ENCODE data around the gene PCDHGA5.

Gene PCDHGA5

DNA sequence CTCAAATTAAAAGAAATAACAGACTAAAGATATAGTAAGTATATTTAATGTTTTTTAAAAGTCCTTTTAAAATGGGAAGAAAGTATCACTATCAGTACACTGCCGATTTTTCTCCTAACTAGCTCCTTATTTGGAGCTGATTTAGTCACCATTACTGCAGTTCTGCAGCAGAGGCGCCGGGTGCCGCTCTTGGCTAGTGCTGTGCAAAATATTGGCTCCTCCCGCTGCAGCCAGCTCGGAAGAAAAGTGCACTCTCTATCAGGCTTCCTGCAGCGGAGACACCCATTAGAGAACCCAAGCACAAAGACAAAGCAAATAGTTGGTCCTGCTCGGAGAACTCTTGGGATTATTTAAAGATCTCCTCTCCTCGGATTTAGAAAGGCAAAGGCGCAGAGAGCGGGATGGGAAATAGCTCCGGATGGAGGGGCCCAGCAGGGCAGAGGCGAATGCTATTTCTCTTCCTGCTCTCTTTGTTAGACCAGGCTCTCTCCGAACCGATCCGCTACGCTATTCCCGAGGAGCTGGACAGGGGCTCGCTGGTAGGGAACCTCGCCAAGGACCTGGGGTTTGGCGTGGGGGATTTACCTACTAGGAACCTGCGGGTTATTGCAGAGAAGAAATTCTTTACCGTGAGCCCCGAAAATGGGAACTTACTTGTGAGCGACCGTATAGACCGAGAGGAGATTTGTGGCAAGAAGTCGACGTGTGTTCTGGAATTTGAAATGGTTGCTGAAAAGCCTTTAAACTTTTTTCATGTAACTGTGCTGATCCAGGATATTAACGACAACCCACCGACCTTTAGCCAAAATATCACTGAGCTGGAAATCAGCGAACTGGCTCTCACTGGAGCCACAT is 6.3 kb downstream of the PCDHGA5 start, which contains the start of gene PCDHGB3:
TSS of gene PCDHGB3 (plus strand) at position 249 of the 855 bp plus-strand sequence. CDS start at position 402, 153 bp downstream.
- no peaks in the 10 kb centered on the region for H3K79me2 ChIP-seq (ENCODE audit: low read length)
- no peaks in the 10 kb centered on the region for H4K20me1 ChIP-seq (ENCODE audit: insufficient read depth, low read length)
- H3K36me3 ChIP-seq (replicated peaks; ENCODE audit: low read depth, low read length) = no peaks in the 10 kb centered on the region
- H3K4me3 ChIP-seq (ENCODE audit: low read length) = peak within 1 kb of the TSS; percentile 76
- H3K4me1 ChIP-seq (ENCODE audit: low read length) = no peaks in the 10 kb centered on the region
- TF ChIP-seq, protein P1, sequence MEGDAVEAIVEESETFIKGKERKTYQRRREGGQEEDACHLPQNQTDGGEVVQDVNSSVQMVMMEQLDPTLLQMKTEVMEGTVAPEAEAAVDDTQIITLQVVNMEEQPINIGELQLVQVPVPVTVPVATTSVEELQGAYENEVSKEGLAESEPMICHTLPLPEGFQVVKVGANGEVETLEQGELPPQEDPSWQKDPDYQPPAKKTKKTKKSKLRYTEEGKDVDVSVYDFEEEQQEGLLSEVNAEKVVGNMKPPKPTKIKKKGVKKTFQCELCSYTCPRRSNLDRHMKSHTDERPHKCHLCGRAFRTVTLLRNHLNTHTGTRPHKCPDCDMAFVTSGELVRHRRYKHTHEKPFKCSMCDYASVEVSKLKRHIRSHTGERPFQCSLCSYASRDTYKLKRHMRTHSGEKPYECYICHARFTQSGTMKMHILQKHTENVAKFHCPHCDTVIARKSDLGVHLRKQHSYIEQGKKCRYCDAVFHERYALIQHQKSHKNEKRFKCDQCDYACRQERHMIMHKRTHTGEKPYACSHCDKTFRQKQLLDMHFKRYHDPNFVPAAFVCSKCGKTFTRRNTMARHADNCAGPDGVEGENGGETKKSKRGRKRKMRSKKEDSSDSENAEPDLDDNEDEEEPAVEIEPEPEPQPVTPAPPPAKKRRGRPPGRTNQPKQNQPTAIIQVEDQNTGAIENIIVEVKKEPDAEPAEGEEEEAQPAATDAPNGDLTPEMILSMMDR (IDR thresholded peaks at IDR 0.05; ENCODE audit: low read depth, low read length) = peak; percentile 52
- TF ChIP-seq EZH2phosphoT487 (IDR thresholded peaks at IDR 0.05; ENCODE audit: low read depth) = no peak
- H3K4me2 ChIP-seq (ENCODE audit: low read length) = peak within 1 kb of the TSS; percentile 77
- peak within 1 kb of the TSS; percentile 91 for H2AFZ ChIP-seq (ENCODE audit: low read depth, low read length)
- H3K27me3 ChIP-seq (ENCODE audit: low read depth, low read length) = no peaks in the 10 kb centered on the region
- H3K27ac ChIP-seq (ENCODE audit: low read length) = no peak within 1 kb of the TSS
- H3K9ac ChIP-seq (ENCODE audit: low read length) = peak within 1 kb of the TSS; percentile 57
- H3K9me3 ChIP-seq (ENCODE audit: insufficient read depth, low read length) = no peaks in the 10 kb centered on the region

DNA sequence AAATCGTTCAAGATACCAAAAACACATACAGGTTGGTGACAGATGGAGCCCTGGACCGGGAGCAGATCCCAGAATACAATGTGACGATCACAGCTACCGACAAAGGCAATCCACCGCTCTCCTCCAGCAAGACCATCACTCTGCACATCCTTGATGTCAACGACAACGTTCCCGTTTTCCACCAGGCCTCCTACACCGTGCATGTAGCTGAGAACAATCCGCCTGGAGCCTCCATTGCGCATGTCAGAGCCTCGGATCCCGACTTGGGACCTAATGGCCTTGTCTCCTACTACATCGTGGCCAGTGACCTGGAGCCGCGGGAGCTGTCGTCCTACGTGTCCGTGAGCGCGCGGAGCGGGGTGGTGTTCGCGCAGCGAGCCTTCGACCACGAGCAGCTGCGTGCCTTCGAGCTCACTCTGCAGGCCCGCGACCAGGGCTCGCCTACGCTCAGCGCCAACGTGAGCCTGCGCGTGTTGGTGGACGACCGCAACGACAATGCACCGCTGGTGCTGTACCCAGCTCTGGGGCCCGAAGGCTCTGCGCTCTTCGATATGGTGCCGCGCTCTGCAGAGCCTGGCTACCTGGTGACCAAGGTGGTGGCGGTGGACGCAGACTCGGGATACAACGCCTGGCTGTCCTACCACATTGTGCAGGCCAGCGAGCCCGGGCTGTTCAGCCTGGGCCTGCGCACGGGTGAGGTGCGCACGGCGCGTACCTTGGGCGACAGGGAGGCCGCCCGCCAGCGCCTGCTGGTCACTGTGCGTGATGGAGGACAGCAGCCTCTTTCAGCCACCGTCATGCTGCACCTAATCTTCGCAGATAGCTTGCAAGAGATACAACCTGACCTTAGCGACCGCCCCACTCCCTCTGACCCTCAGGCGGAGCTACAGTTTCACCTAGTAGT is 7.9 kb downstream of the PCDHGA5 start:
- H3K9me3 ChIP-seq (ENCODE audit: insufficient read depth, low read length) = no peaks in the 10 kb centered on the region
- no peak overlapping the region for H2AFZ ChIP-seq (ENCODE audit: low read depth, low read length)
- H3K9ac ChIP-seq (ENCODE audit: low read length) = no peak overlapping the region
- no peaks in the 10 kb centered on the region for H3K36me3 ChIP-seq (replicated peaks; ENCODE audit: low read depth, low read length)
- TF ChIP-seq, protein P1 (IDR thresholded peaks at IDR 0.05; ENCODE audit: low read depth, low read length) = no peak
- no peak for TF ChIP-seq EZH2phosphoT487 (IDR thresholded peaks at IDR 0.05; ENCODE audit: low read depth)
- H3K4me1 ChIP-seq (ENCODE audit: low read length) = no peaks in the 10 kb centered on the region
- no peaks in the 10 kb centered on the region for H3K27me3 ChIP-seq (ENCODE audit: low read depth, low read length)
- no peak overlapping the region for H3K4me2 ChIP-seq (ENCODE audit: low read length)
- no peak overlapping the region for H3K27ac ChIP-seq (ENCODE audit: low read length)
- no peaks in the 10 kb centered on the region for H3K79me2 ChIP-seq (ENCODE audit: low read length)
- H4K20me1 ChIP-seq (ENCODE audit: insufficient read depth, low read length) = no peaks in the 10 kb centered on the region
- H3K4me3 ChIP-seq (ENCODE audit: low read length) = no peak overlapping the region

GRCh38 chr5:141373673-141374317 is 9.8 kb downstream of the PCDHGA5 start, which contains the start of gene PCDHGA6:
Gene PCDHGA6 (plus strand): TSS chr5:141373891. CDS start chr5:141374084, 193 bp downstream.
- Histone ChIP-seq H3K4me1 (ENCODE audit: low read length) (no peaks in the 10 kb centered on the region), H3K79me2 (ENCODE audit: low read length) (no peaks in the 10 kb centered on the region), H3K27ac (ENCODE audit: low read length) (no peak within 1 kb of the TSS), H3K4me2 (ENCODE audit: low read length) (no peak within 1 kb of the TSS), H2AFZ (ENCODE audit: low read depth, low read length) (no peak within 1 kb of the TSS), H3K9me3 (ENCODE audit: insufficient read depth, low read length) (no peaks in the 10 kb centered on the region), H3K4me3 (ENCODE audit: low read length) (no peak within 1 kb of the TSS), H4K20me1 (ENCODE audit: insufficient read depth, low read length) (no peaks in the 10 kb centered on the region), H3K36me3 (replicated peaks; ENCODE audit: low read depth, low read length) (no peaks in the 10 kb centered on the region), H3K9ac (ENCODE audit: low read length) (no peak within 1 kb of the TSS), H3K27me3 (ENCODE audit: low read depth, low read length) (no peaks in the 10 kb centered on the region)
- TF ChIP-seq, protein P1 (IDR thresholded peaks at IDR 0.05; ENCODE audit: low read depth, low read length) = no peak
- no peak for TF ChIP-seq EZH2phosphoT487 (IDR thresholded peaks at IDR 0.05; ENCODE audit: low read depth)

Measured in OCI-LY3 (cell line).